GM20000 (cell line): Measurements from ENCODE around the gene HOGA1.

ENCODE experiments used
- DNase-seq: peaks from one replicate; pipeline ENCODE4 v3.0.0; 2012; ENCODE audit warnings: low spot score
- CTCF ChIP-seq: IDR thresholded peaks from 2 replicates; pipeline ENCODE4 v1.5.1; 2012; ENCODE audit warnings: mild to moderate bottlenecking, control low read depth; ENCODE audit errors: extremely low read depth, missing control alignments

HOGA1 gene

GRCh38 chr10:97578171-97578844, 5.9 kb upstream of the HOGA1 start:
- DNase-seq = no peak
- no peak for TF ChIP-seq CTCF

- DNase-seq = no peak
- TF ChIP-seq CTCF = no peak
Measured at GRCh38 chr10:97580421-97581367, 3.5 kb upstream of the HOGA1 start.

DNA sequence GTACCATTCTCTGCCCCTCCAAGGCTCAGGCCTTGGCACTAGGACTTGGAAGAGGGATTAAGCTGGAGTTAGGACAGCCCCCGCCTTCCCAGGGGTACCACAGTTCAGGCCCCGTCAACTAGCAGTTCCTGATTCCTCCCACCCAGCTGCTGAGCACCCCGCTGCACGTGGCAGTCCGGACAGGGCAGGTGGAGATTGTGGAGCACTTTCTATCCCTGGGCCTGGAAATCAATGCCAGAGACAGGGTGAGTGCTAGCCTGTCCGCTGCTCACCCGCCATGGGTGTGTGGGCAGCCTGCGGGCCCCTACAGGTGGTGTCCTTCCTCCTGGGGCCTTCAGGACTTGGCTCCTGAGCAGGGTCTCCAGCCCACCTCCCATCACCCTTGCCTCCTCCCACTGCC, 2.0 kb upstream of the HOGA1 start:
- TF ChIP-seq CTCF = no peak
- no peak for DNase-seq

- no peak for DNase-seq
- TF ChIP-seq CTCF = no peak
Measured at GRCh38 chr10:97583476-97583875, 713 bp upstream of the HOGA1 start.

DNA sequence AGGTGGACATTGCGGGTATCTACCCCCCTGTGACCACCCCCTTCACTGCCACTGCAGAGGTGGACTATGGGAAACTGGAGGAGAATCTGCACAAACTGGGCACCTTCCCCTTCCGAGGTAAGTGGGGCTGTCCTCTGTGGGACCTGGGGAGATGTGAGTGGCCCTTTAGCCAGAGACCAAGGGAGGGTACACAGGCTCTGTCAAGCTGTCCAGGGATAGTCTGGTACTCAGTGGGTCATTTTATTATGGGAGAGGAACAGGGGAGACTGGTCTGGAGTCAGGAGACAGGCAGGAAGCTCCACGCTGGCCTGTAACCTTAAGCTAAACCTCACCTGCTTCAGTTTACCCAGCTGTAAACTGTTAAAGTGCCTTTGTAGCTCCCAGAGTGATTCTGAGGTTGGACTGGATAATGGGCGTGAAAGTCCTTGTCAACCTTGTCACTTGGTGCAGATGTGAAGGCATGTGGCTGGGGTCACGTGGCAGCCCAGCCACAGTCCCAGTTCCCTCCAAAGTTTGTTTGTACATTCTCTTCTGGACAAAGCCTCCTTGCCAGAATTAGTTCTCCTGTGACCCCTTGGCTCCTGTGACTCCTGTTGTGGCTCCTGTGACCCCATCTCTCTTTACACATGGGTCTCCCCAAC, 729 bp downstream of the HOGA1 start:
- DNase-seq = no peak

GRCh38 chr10:97585439-97585811, 1.2 kb downstream of the HOGA1 start:
- TF ChIP-seq CTCF = no peak
- DNase-seq = no peak

More for the DNA sequence above, 729 bp downstream of the HOGA1 start:
- no peak for TF ChIP-seq CTCF

- DNase-seq = no peak
- TF ChIP-seq CTCF = no peak
Measured at GRCh38 chr10:97587183-97587582, 3.0 kb downstream of the HOGA1 start.
